Cardiac septum (tissue), 1 donor: Measurements from ENCODE around the gene ACE. TPM values are rescaled to one million over a fixed set of nuclear protein-coding genes. Genes with fewer than 3 reads are reported as not detected.

Experiments used
- DNase-seq: peaks from one replicate; pipeline ENCODE4 v3.0.0-alpha.2; 2020; ENCODE audit warnings: low spot score
- intact Hi-C: fragments of 100-400 bp; cut with DNase I; formaldehyde crosslinking; loops from one replicate; pipeline ENCODE4 v1.14.0; 2022
- long read RNA-seq: library from polyadenylated mRNA; unstranded; transcript quantifications from one replicate; pipeline ENCODE4 v2.0.0, GENCODE V29; 2021
- total RNA-seq: library from RNA; stranded (reverse); fragmentation: NEBNext Ultra II Directional; extraction: Animal tissue kit (Norgen Biotek cat#: 25700); gene quantifications from one replicate; pipeline ENCODE4 v1.2.1, GENCODE V29; 2021
- donor health status: DM: no; HTN: no; CAD: no.

The ACE gene
- 11.6 TPM for total RNA-seq
- long read RNA-seq, full-length matches to known transcripts = 1 of 4 reads
- long read RNA-seq, partial matches to known transcripts = 2 of 4 reads
- long read RNA-seq, other reads (novel, unspliced or antisense) = 1 of 4 reads

DNA sequence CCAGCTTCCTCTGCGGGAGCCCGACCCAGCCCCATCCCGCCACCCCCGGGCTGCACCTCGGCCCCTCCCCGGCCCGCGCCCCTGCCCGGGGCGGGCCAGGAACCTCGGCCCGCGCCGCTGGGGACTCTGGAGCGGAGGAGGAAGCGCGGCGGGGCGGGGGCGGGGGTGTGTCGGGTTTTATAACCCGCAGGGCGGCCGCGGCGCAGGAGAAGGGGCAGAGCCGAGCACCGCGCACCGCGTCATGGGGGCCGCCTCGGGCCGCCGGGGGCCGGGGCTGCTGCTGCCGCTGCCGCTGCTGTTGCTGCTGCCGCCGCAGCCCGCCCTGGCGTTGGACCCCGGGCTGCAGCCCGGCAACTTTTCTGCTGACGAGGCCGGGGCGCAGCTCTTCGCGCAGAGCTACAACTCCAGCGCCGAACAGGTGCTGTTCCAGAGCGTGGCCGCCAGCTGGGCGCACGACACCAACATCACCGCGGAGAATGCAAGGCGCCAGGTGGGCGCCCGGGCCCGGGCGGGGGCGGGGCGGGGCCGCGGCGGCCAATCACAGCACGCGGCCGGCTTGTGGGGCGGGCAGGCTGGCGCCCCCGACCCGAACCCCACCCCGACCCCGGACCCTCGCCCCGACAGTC is at the start of gene ACE:
Gene ACE (plus strand): TSS at position 208 of the 626 bp plus-strand sequence. CDS start 34 bp downstream, at position 242.
- intact Hi-C loops = loop anchor here (5.0 kb wide), 1 partner anchor 135 kb away; no protein-coding TSS in a partner anchor
- no peak for DNase-seq

- intact Hi-C loops = no loop called here
- DNase-seq = peak; percentile 60
Observed at GRCh38 chr17:63429766-63430165, 47.1 kb upstream of the ACE start.

GRCh38 chr17:63430223-63430622 is 46.6 kb upstream of the ACE start:
- intact Hi-C loops = no loop called here
- peak; percentile 19 for DNase-seq

GRCh38 chr17:63431618-63431938 is 45.3 kb upstream of the ACE start:
- intact Hi-C loops = no loop called here
- no peak for DNase-seq

GRCh38 chr17:63431939-63432804 is 44.7 kb upstream of the ACE start:
- intact Hi-C loops = no loop called here
- DNase-seq = no peak

GRCh38 chr17:63433746-63434591 is 42.9 kb upstream of the ACE start:
- intact Hi-C loops = no loop called here
- DNase-seq = no peak

- intact Hi-C loops = no loop called here
- peak; percentile 84 for DNase-seq
Observed at GRCh38 chr17:63434951-63435571, 41.8 kb upstream of the ACE start.

GRCh38 chr17:63435681-63436522 is 41.0 kb upstream of the ACE start:
- no peak for DNase-seq
- intact Hi-C loops = no loop called here

- DNase-seq = no peak
- intact Hi-C loops = no loop called here
Observed at GRCh38 chr17:63436523-63437110, 40.2 kb upstream of the ACE start.

GRCh38 chr17:63437287-63438091 is 39.4 kb upstream of the ACE start:
- no peak for DNase-seq
- intact Hi-C loops = no loop called here

DNA sequence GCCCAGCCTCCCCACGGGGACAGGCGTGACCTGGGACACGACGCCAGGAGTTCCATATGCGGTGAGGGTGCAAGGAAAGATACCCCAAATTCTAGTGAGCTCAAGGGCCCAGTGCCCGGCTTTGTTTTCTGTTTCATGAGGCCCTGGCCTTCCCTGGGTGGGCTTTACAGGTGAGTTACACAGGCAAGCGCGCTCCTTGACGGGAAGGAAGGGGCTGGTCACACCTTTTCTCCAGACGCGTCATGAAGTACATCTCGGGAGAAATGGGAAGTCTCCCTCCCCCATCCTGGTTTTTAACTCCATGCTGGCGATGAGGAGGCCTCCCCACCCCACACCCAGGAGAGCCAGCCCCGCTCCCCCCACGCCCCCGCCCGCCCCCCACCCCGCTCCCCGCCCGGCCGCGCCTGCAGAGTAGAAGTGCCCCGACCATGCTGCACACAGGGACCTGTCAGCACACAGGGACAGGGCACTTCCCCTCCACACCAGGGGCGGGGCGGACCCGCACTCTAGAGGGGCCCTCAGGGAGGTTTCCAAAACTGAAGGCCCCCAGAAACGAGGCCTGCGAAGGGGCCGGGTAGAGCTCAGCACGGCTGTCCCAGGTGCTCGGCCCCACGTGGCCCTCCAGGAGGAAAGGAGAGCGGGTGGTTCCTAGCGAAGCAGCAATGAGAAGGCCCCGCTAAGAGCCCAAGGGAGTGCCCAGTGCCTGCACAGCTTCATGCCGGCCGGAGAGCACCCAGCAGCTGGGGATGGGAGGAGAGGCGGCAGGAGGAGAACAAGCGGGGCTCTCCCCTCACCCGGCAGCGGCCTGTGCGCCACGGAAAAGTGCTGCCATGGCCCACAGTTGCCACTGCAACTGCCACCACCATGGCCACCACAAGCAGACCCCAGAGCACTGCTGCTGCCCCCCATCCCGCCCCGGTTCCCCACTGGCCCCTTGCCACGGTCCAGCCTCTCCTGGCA is 38.5 kb upstream of the ACE start:
- no peak for DNase-seq
- intact Hi-C loops = no loop called here

- intact Hi-C loops = loop anchor here (5.0 kb wide), 1 partner anchor 108 kb away; no protein-coding TSS in a partner anchor
Observed at GRCh38 chr17:63439687-63440086, 37.2 kb upstream of the ACE start.

GRCh38 chr17:63440127-63440769 is 36.6 kb upstream of the ACE start:
- DNase-seq = no peak
- intact Hi-C loops = loop anchor here (5.0 kb wide), 1 partner anchor 107 kb away; no protein-coding TSS in a partner anchor

More at GRCh38 chr17:63439687-63440086, 37.2 kb upstream of the ACE start:
- DNase-seq = no peak

- no peak for DNase-seq
- intact Hi-C loops = loop anchor here (5.0 kb wide), 1 partner anchor 106 kb away; no protein-coding TSS in a partner anchor
Observed at GRCh38 chr17:63440770-63441335, 36.0 kb upstream of the ACE start.

- intact Hi-C loops = loop anchor here (2.0 to 5.0 kb wide), 2 partner anchors 37 to 106 kb away; no protein-coding TSS in a partner anchor
- DNase-seq = no peak
Observed at GRCh38 chr17:63441654-63442053, 35.2 kb upstream of the ACE start.
